H1 (cell line): ENCODE results near the gene DAPK2. TPM values are rescaled to one million over a fixed set of nuclear protein-coding genes. Genes with fewer than 3 reads are reported as not detected.

Experiments
- CTCF ChIA-PET: fragments of 300-600 bp; sonication (Branson Sonifier 250); formaldehyde crosslinking; loops from one replicate; lab custom pipeline; 2021; ENCODE audit not compliant: partially characterized antibody; lab: Charles Lee
- POLR2A ChIA-PET: fragments of 300-600 bp; sonication (Branson Sonifier 250); formaldehyde crosslinking; loops from one replicate; lab custom pipeline; 2021; ENCODE audit warnings: inconsistent platforms; ENCODE audit not compliant: partially characterized antibody; lab: Charles Lee
- DNase-seq, 2 experiments: peaks; one replicate each; pipeline versions ENCODE4 v3.0.0 to v3.0.0-alpha.2; 2010 to 2022; ENCODE audit warnings: low spot score in 2 of 2, low read depth in 1 of 2, mixed read lengths in 1 of 2
- FAIRE-seq: peaks from 2 replicates; lab custom pipeline; 2011; peaks lifted over from hg19 to GRCh38; lab: Jason Lieb, UNC
- H2AFZ ChIP-seq: 2 replicates; pipeline ENCODE4 v1.8.1; 2012; ENCODE audit warnings: low read length, inconsistent platforms
- H2AK5ac ChIP-seq: 2 replicates; pipeline ENCODE4 v1.6.1; 2013; ENCODE audit warnings: low read depth, low read length
- H2BK120ac ChIP-seq: replicated peaks from 2 replicates; pipeline ENCODE3; 2013; ENCODE audit warnings: low read depth, low read length, inconsistent platforms
- H2BK12ac ChIP-seq: 2 replicates; pipeline ENCODE4 v1.6.1; 2013; ENCODE audit warnings: low read depth, low read length
- H2BK15ac ChIP-seq: 2 replicates; pipeline ENCODE4 v1.6.1; 2013; ENCODE audit warnings: low read length
- H2BK20ac ChIP-seq: 2 replicates; pipeline ENCODE4 v1.6.1; 2013; ENCODE audit warnings: low read length
- H2BK5ac ChIP-seq: 2 replicates; pipeline ENCODE4 v1.6.1; 2013; ENCODE audit warnings: low read depth, low read length
- H3K14ac ChIP-seq: 2 replicates; pipeline ENCODE4 v1.6.1; 2013; ENCODE audit warnings: inconsistent platforms; ENCODE audit not compliant: insufficient read length
- H3K18ac ChIP-seq: 2 replicates; pipeline ENCODE4 v1.6.1; 2013; ENCODE audit warnings: low read length; ENCODE audit errors: extremely low read depth
- H3K23ac ChIP-seq: 2 replicates; pipeline ENCODE4 v1.6.1; 2013; ENCODE audit warnings: inconsistent platforms; ENCODE audit not compliant: insufficient read length
- H3K23me2 ChIP-seq: 2 replicates; pipeline ENCODE4 v1.6.1; 2013; ENCODE audit warnings: low read depth, low read length
- H3K27ac ChIP-seq: 2 replicates; pipeline ENCODE4 v1.6.1; 2011; ENCODE audit warnings: low read depth, low read length, inconsistent platforms
- H3K27me3 ChIP-seq, 4 experiments: replicated peaks in 1 of 4; 1 replicate in 1 of 4; 2 replicates in 3 of 4; pipeline versions ENCODE4 v1.6.1 to v1.8.1; 2011 to 2013; ENCODE audit warnings: low read length in 3 of 4, mild to moderate bottlenecking in 3 of 4, inconsistent platforms in 2 of 4, mixed read lengths in 2 of 4, moderate library complexity in 1 of 4; ENCODE audit not compliant: control insufficient read depth in 3 of 4, insufficient read depth in 3 of 4; ENCODE audit errors: extremely low read depth in 1 of 4
- H3K36me3 ChIP-seq, 4 experiments: 2 replicates each; pipeline versions ENCODE4 v1.6.1 to v1.8.1; 2011 to 2013; ENCODE audit warnings: mild to moderate bottlenecking in 4 of 4, low read length in 3 of 4, moderate library complexity in 2 of 4, control low read depth in 1 of 4, inconsistent platforms in 1 of 4; ENCODE audit not compliant: insufficient read depth in 4 of 4, control insufficient read depth in 2 of 4
- H3K4ac ChIP-seq: replicated peaks from 2 replicates; pipeline ENCODE3; 2013; ENCODE audit warnings: low read length, low read depth, mixed read lengths, inconsistent platforms; ENCODE audit not compliant: insufficient read length
- H3K4me1 ChIP-seq, 4 experiments: replicated peaks in 1 of 4; 1 replicate in 1 of 4; 2 replicates in 3 of 4; pipeline versions ENCODE4 v1.6.1 to v1.8.1; 2011 to 2013; ENCODE audit warnings: low read length in 3 of 4, inconsistent platforms in 2 of 4, mixed read lengths in 1 of 4; ENCODE audit not compliant: insufficient read depth in 4 of 4, control insufficient read depth in 3 of 4
- H3K4me2 ChIP-seq, 2 experiments: 2 replicates each; pipeline versions ENCODE4 v1.6.1 to v1.8.1; 2011 to 2013; ENCODE audit warnings: low read depth in 2 of 2, low read length in 2 of 2, control low read depth in 1 of 2, inconsistent platforms in 1 of 2, mild to moderate bottlenecking in 1 of 2; ENCODE audit not compliant: insufficient read depth in 1 of 2
- H3K4me3 ChIP-seq, 4 experiments: fragments of 200-600, 300-600 bp in 1 of 4; sonication (generic), shearing (Covaris generic), sonication (Bioruptor Twin) in 1 of 4; 2 replicates each; pipeline versions ENCODE4 v1.5.1 to v1.8.1; 2011 to 2016; ENCODE audit warnings: low read length in 4 of 4, low read depth in 3 of 4, control low read depth in 2 of 4, inconsistent platforms in 2 of 4, mild to moderate bottlenecking in 2 of 4, mixed read lengths in 1 of 4, moderate library complexity in 1 of 4; ENCODE audit not compliant: insufficient read depth in 2 of 4; ENCODE audit errors: extremely low read depth in 1 of 4
- H3K56ac ChIP-seq: replicated peaks from 2 replicates; pipeline ENCODE3; 2013; ENCODE audit warnings: low read depth, mild to moderate bottlenecking, mixed read lengths, low read length, inconsistent platforms; ENCODE audit not compliant: insufficient read length
- H3K79me1 ChIP-seq: 2 replicates; pipeline ENCODE4 v1.6.1; 2013; ENCODE audit warnings: low read depth, low read length, control low read depth
- H3K79me2 ChIP-seq, 2 experiments: 2 replicates each; pipeline versions ENCODE4 v1.6.1 to v1.8.1; 2012 to 2013; ENCODE audit warnings: low read length in 2 of 2, mild to moderate bottlenecking in 2 of 2, inconsistent platforms in 1 of 2; ENCODE audit not compliant: insufficient read depth in 2 of 2, control insufficient read depth in 1 of 2
- H3K9ac ChIP-seq, 4 experiments: replicated peaks in 1 of 4; 1 replicate in 1 of 4; 2 replicates in 3 of 4; pipeline versions ENCODE4 v1.6.1 to v1.8.1; 2011 to 2013; ENCODE audit warnings: low read depth in 3 of 4, low read length in 3 of 4, control low read depth in 2 of 4, mild to moderate bottlenecking in 2 of 4, moderate library complexity in 2 of 4, inconsistent platforms in 1 of 4; ENCODE audit errors: extremely low read depth in 1 of 4
- H3K9me3 ChIP-seq, 2 experiments: 2 replicates each; pipeline versions ENCODE4 v1.6.1 to v1.8.1; 2012 to 2013; ENCODE audit warnings: mild to moderate bottlenecking in 2 of 2, moderate library complexity in 2 of 2, control low read depth in 1 of 2, inconsistent platforms in 1 of 2, low read depth in 1 of 2, low read length in 1 of 2, mixed read lengths in 1 of 2; ENCODE audit not compliant: insufficient read depth in 2 of 2
- H4K20me1 ChIP-seq, 2 experiments: replicated peaks in 1 of 2; 2 replicates each; pipeline versions ENCODE3 to v1.8.1; 2011 to 2013; ENCODE audit warnings: inconsistent platforms in 2 of 2, low read length in 2 of 2, mild to moderate bottlenecking in 1 of 2; ENCODE audit not compliant: insufficient read depth in 2 of 2, control insufficient read depth in 1 of 2
- H4K5ac ChIP-seq: 2 replicates; pipeline ENCODE4 v1.6.1; 2013; ENCODE audit warnings: low read length, low read depth, mixed read lengths, inconsistent platforms; ENCODE audit not compliant: insufficient read length
- H4K8ac ChIP-seq: 2 replicates; pipeline ENCODE4 v1.8.0; 2013; ENCODE audit warnings: mild to moderate bottlenecking, moderate library complexity, low read length, inconsistent platforms; ENCODE audit not compliant: insufficient read depth; ENCODE audit errors: extremely low read depth
- H4K91ac ChIP-seq: replicated peaks from 2 replicates; pipeline ENCODE3; 2013; ENCODE audit warnings: low read length, mixed read lengths, inconsistent platforms; ENCODE audit not compliant: insufficient read length
- CEBPB ChIP-seq: IDR thresholded peaks from 2 replicates; pipeline ENCODE4 v1.6.1; 2012; ENCODE audit warnings: low read depth, low read length
- CTBP2 ChIP-seq: IDR thresholded peaks from 2 replicates; pipeline ENCODE4 v1.7.0; 2011; ENCODE audit warnings: borderline replicate concordance, mild to moderate bottlenecking, moderate library complexity, mixed read lengths, low read length; ENCODE audit not compliant: insufficient read depth, insufficient read length
- CTCF ChIP-seq, 3 experiments: IDR thresholded peaks; 1 replicate in 2 of 3; 2 replicates in 1 of 3; pipeline versions ENCODE4 v1.5.1 to v1.6.1; 2011; ENCODE audit warnings: low read length in 3 of 3, mild to moderate bottlenecking in 3 of 3, inconsistent platforms in 2 of 3, low read depth in 1 of 3, moderate library complexity in 1 of 3; ENCODE audit not compliant: insufficient read depth in 1 of 3; ENCODE audit errors: control extremely low read depth in 1 of 3
- FOSL1 ChIP-seq: IDR thresholded peaks from 2 replicates; pipeline ENCODE4 v1.6.1; 2011; ENCODE audit warnings: mild to moderate bottlenecking, low read depth, low read length, moderate library complexity; ENCODE audit not compliant: insufficient read depth
- GABPA ChIP-seq: IDR thresholded peaks from 2 replicates; pipeline ENCODE4 v1.6.1; 2011; ENCODE audit warnings: mild to moderate bottlenecking, low read length, moderate library complexity, borderline replicate concordance; ENCODE audit not compliant: insufficient read depth
- JUN ChIP-seq: IDR thresholded peaks from 2 replicates; pipeline ENCODE4 v1.6.1; 2011; ENCODE audit warnings: low read depth, mild to moderate bottlenecking, improper control_type of control experiment, low read length
- KDM1A ChIP-seq: fragments of 200-600, 300-600 bp; sonication (generic); IDR thresholded peaks from 2 replicates; pipeline ENCODE4 v1.7.1; 2016; ENCODE audit warnings: mild to moderate bottlenecking, low read length, borderline replicate concordance
- POU5F1 ChIP-seq: IDR thresholded peaks from 2 replicates; pipeline ENCODE4 v1.6.1; 2011; ENCODE audit warnings: low read depth, mild to moderate bottlenecking, low read length, moderate library complexity
- SIN3A ChIP-seq, 2 experiments: IDR thresholded peaks in 1 of 2; conservative IDR thresholded peaks in 1 of 2; 2 replicates each; pipeline ENCODE4 v1.6.1; 2011 to 2012; ENCODE audit warnings: low read length in 2 of 2, improper control_type of control experiment in 1 of 2, low read depth in 1 of 2, mild to moderate bottlenecking in 1 of 2
- SP2 ChIP-seq: IDR thresholded peaks from 2 replicates; pipeline ENCODE4 v1.6.1; 2012; ENCODE audit warnings: mild to moderate bottlenecking, low read length, inconsistent platforms
- ZNF274 ChIP-seq: IDR thresholded peaks from 2 replicates; pipeline ENCODE4 v1.7.0; 2012; ENCODE audit warnings: low read length, borderline replicate concordance; ENCODE audit errors: extremely low read depth
- WGBS, 2 experiments: shearing (Covaris generic) in 1 of 2; methylation state at CpG; one replicate each; pipeline versions ENCODE4 v1.1.6 to v1.1.7; 2013 to 2015; ENCODE audit warnings: low lambda C conversion rate in 2 of 2, mixed read lengths in 2 of 2, inconsistent platforms in 1 of 2, low coverage in 1 of 2, missing lambda C conversion rate in 1 of 2; ENCODE audit not compliant: insufficient replicate concordance in 2 of 2, insufficient coverage in 1 of 2, insufficient read length in 1 of 2; ENCODE audit errors: extremely low coverage in 1 of 2, missing lambda C conversion rate in 1 of 2; 5-methylcytosine and 5-hydroxymethylcytosine counted together
- polyA plus RNA-seq, 7 experiments: library from polyadenylated mRNA; depleted of rRNA in 3 of 7; stranded (reverse) in 5 of 7; unstranded in 2 of 7; fragments of >200 nt in 5 of 7; fragments of 200-250 nt in 2 of 7; gene quantifications; 1 replicate in 5 of 7; 2 replicates in 1 of 7; 4 replicates in 1 of 7; pipeline versions ENCODE4 v1.2.1 to v1.2.3, GENCODE V29; 2011 to 2013; ENCODE audit warnings: missing spikeins in 2 of 7, mixed read lengths in 2 of 7
- total RNA-seq: library from RNA; stranded (reverse); fragmentation: NEBNext Ultra II Directional; extraction: Animal tissue kit (Norgen Biotek cat#: 25700); gene quantifications from 2 replicates; pipeline ENCODE4 v1.2.1, GENCODE V29; 2021

DAPK2 gene
- total and polyA plus RNA-seq, 2 of the 8 experiments (the other 6 are each of a cell fraction or from before 2014, with no cell fraction given), result 1.8 to 2.9 TPM

GRCh38 chr15:64037116-64037515 lies 9.2 kb downstream of the DAPK2 start:
- Histone ChIP-seq H3K36me3 (no peaks in the 10 kb centered on the region), H4K91ac (no peak overlapping the region), H3K27ac (no peak overlapping the region), H3K79me2 (no peaks in the 10 kb centered on the region), H3K23me2 (no peaks in the 10 kb centered on the region), H3K9ac (no peak overlapping the region), H4K5ac (no peak overlapping the region), H3K4me3 (no peak overlapping the region), H3K9me3 (no peaks in the 10 kb centered on the region), H3K27me3 (no peaks in the 10 kb centered on the region), H3K23ac (no peak overlapping the region), H3K56ac (no peak overlapping the region), H2AFZ (no peak overlapping the region), H2BK15ac (no peak overlapping the region), H4K8ac (no peak overlapping the region), H4K20me1 (peaks cover 0 to 3% of the 10 kb centered on the region in 2 experiments), H2BK12ac (no peak overlapping the region), H3K79me1 (no peaks in the 10 kb centered on the region), H3K4me1 (peaks cover 0 to 6% (median 1%) of the 10 kb centered on the region in 4 experiments; a peak in 2 of 7 replicates), H2BK120ac (no peak overlapping the region), H3K14ac (no peak overlapping the region), H3K4ac (no peak overlapping the region), H2AK5ac (no peak overlapping the region), H2BK20ac (no peak overlapping the region), H3K4me2 (no peak overlapping the region), H3K18ac (no peak overlapping the region), H2BK5ac (no peak overlapping the region)
- WGBS, 2 experiments, result 93% methylated on average over 3 of the region's 3 CpGs; no CpG with 5 or more reads in 1 of the 2 experiments
- no peak for FAIRE-seq
- DNase-seq, result no peak
- CTCF ChIA-PET, result interaction anchor here (0.6 to 2.7 kb wide), 7 partner anchors 8 to 285 kb away, joined by 3 to 11 read pairs (median 5); partner anchors contain the start of gene DAPK2
- POLR2A ChIA-PET, result no interaction called here
- TF ChIP-seq CEBPB (no peak), POU5F1 (no peak), FOSL1 (no peak), ZNF274 (no peak), CTBP2 (no peak), GABPA (no peak), KDM1A (no peak), SP2 (no peak), CTCF (IDR thresholded peaks at IDR 0.05; ENCODE audit: control extremely low read depth in 1 of 3, insufficient read depth in 1 of 3, low read depth in 1 of 3, low read length in 3 of 3) (no peak), JUN (no peak), SIN3A (conservative IDR thresholded peaks at IDR 0.05 in 1 of 2, IDR thresholded peaks at IDR 0.05 in 1 of 2; ENCODE audit: low read depth in 1 of 2, low read length in 2 of 2) (no peak)
